ENCODE data around the gene FOS.
"Not testable (repeated sequence)": the region's sequence is repeated elsewhere in the genome, so short reads cannot be mapped to it uniquely, and the experiment has no call there.

DNA sequence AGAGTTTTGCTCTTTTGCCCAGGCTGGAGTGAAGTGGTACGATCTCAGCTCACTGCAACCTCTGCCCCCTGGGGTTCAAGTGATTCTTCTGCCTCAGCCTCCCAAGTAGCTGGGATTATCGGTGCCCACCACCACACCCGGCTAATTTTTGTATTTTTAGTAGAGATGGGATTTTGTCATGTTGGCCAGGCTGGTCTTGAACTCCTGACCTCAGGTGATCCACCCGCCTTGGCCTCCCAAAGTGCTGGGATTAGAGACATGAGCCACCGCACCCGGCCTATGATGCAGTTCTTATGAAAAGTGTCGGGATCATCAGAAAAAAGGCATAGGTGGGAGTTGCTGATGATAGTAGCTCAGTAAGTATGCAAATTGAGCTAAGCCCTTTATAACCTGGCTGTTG lies 30.4 kb downstream of the FOS start:
- TF ChIP-seq, protein P1, sequence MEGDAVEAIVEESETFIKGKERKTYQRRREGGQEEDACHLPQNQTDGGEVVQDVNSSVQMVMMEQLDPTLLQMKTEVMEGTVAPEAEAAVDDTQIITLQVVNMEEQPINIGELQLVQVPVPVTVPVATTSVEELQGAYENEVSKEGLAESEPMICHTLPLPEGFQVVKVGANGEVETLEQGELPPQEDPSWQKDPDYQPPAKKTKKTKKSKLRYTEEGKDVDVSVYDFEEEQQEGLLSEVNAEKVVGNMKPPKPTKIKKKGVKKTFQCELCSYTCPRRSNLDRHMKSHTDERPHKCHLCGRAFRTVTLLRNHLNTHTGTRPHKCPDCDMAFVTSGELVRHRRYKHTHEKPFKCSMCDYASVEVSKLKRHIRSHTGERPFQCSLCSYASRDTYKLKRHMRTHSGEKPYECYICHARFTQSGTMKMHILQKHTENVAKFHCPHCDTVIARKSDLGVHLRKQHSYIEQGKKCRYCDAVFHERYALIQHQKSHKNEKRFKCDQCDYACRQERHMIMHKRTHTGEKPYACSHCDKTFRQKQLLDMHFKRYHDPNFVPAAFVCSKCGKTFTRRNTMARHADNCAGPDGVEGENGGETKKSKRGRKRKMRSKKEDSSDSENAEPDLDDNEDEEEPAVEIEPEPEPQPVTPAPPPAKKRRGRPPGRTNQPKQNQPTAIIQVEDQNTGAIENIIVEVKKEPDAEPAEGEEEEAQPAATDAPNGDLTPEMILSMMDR (IDR thresholded peaks at IDR 0.05) = not testable (repeated sequence)
- not testable (repeated sequence) for TF ChIP-seq POLR2A (IDR thresholded peaks at IDR 0.05)

All from thyroid gland (tissue), 4 donors.